C4-2B (cell line): ENCODE results near the gene SYCE3.

Source experiments
- ZFX ChIP-seq: fragments of 450-650 bp; IDR thresholded peaks from 2 replicates; pipeline ENCODE4 v1.6.1; 2017
- TF ChIP-seq, protein P1 (sequence below): fragments of 450-650 bp; conservative IDR thresholded peaks from 2 replicates; pipeline ENCODE4 v1.5.1; 2017; ENCODE audit warnings: mild to moderate bottlenecking

DNA sequence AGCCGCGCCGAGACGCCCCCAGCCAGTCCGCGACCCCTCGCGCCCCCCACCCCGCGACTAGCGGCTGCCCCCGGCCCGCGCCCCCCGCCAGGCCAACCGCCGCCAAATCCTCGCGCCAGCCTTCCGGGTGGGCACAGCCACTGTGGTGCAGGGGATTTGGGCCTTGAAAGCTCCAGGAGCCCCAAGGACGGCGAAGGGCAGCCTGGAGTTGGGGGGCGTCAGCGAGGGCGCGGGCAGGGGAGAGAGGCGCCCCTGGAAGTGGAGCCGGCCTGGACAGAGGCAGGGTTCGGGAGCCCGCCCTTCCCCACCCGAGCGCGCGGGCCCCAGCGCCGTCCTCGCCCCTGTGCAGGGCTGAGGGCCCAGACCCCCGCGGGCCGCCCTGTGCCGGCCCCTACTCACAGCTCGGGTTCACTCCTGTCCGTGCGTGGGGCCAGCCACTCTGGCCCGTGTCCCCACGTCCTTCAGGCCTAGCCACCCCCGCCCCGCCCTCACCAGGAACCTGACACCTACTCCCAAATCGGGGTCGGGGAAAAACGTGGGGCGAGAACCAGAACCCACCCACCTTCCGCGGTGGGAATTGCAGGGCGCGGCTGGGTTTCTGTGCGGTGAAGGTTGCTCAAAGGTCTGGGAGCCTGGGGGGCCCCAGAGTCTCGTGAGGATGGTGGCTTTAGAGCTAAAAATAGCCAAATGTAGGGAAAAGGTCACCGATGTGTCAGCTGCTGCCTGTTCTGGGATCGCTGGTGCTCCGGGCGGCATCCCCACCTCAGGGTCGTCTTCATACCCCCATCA is 15.5 kb upstream of the SYCE3 start, which contains the start of gene CPT1B:
- TF ChIP-seq, protein P1, sequence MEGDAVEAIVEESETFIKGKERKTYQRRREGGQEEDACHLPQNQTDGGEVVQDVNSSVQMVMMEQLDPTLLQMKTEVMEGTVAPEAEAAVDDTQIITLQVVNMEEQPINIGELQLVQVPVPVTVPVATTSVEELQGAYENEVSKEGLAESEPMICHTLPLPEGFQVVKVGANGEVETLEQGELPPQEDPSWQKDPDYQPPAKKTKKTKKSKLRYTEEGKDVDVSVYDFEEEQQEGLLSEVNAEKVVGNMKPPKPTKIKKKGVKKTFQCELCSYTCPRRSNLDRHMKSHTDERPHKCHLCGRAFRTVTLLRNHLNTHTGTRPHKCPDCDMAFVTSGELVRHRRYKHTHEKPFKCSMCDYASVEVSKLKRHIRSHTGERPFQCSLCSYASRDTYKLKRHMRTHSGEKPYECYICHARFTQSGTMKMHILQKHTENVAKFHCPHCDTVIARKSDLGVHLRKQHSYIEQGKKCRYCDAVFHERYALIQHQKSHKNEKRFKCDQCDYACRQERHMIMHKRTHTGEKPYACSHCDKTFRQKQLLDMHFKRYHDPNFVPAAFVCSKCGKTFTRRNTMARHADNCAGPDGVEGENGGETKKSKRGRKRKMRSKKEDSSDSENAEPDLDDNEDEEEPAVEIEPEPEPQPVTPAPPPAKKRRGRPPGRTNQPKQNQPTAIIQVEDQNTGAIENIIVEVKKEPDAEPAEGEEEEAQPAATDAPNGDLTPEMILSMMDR: no peak
- no peak for TF ChIP-seq ZFX
